T-helper 17 cell (primary cell): ENCODE data around the gene GNB1L. TPM values are rescaled to one million over a fixed set of nuclear protein-coding genes. Genes with fewer than 3 reads are reported as not detected.
"Not testable (repeated sequence)": the region's sequence is repeated elsewhere in the genome, so short reads cannot be mapped to it uniquely, and the experiment has no call there.

ENCODE experiments used
- ATAC-seq: fragments of 150-1000 bp; cut with Tn5 transposase; 2 replicates; pipeline ENCODE4 v1.10.0; 2021; ENCODE audit warnings: mild to moderate bottlenecking, moderate library complexity
- DNase-seq, 3 donors: peaks; one replicate each; pipeline versions ENCODE4 v3.0.0 to v3.0.0-alpha.2; 2020 to 2021
- H3K9me3 ChIP-seq: one replicate; pipeline ENCODE4 v1.7.0; 2013; ENCODE audit warnings: low read length, mild to moderate bottlenecking; ENCODE audit not compliant: control insufficient read depth, poor library complexity, severe bottlenecking
- H3K27ac Mint-ChIP-seq: one replicate; pipeline ENCODE4 v1.8.0; 2022; ENCODE audit warnings: mild to moderate bottlenecking, moderate library complexity, mixed read lengths
- H3K27me3 Mint-ChIP-seq: one replicate; pipeline ENCODE4 v1.8.0; 2022; ENCODE audit warnings: mixed read lengths
- H3K36me3 Mint-ChIP-seq: one replicate; pipeline ENCODE4 v1.8.0; 2022; ENCODE audit warnings: low read depth, mixed read lengths
- H3K4me1 Mint-ChIP-seq: one replicate; pipeline ENCODE4 v1.8.0; 2022; ENCODE audit warnings: mild to moderate bottlenecking, mixed read lengths
- H3K4me3 Mint-ChIP-seq: one replicate; pipeline ENCODE4 v1.8.0; 2022; ENCODE audit warnings: mild to moderate bottlenecking, moderate library complexity, mixed read lengths
- total RNA-seq, 4 donors: library from RNA in 2 of 4; stranded (reverse) in 2 of 4; gene quantifications; one replicate each; pipeline ENCODE4 v1.2.3 and lab custom pipeline; 2022 to 2026

The GNB1L gene
- total RNA-seq, 2 donors from 2014 or later: 5.0 to 6.2 TPM

DNA sequence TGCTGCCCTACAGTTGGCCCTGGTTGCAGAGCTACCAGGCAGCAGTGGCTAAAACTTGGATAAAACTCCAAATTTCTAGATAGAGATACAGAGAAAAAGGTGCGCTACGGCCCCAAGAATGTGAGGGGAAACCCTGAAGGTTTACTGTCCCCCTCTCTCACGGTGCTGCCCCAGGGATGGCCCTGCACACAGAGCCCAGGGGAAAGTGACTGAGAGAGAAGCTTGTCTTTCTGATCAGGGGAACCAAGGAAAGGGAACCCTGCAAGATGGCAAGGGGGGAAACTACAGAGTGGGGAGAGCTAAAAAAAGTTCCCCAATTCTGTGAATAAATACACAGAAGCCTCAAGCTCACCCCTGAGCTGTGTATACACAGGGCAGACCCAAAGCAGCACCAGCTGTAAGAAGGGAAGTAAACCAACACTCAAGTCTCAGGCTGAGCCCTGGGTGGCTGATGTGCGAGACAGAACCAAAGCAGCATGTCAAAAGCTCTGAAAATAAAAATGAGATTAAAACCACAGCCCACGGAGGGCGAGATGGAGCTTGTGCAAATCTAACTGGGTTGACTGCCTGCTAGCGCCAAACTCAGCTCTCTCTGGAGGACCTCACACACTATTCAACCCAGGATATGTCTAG lies 22.1 kb downstream of the GNB1L start:
- Mint-ChIP-seq H3K27ac (no peak overlapping the region), H3K4me1 (peaks cover 16% of the 10 kb centered on the region), H3K4me3 (no peak overlapping the region), H3K27me3 (no peaks in the 10 kb centered on the region), H3K36me3 (no peaks in the 10 kb centered on the region)
- H3K9me3 ChIP-seq: no peaks in the 10 kb centered on the region
- no peak for DNase-seq
- ATAC-seq: no peak

DNA sequence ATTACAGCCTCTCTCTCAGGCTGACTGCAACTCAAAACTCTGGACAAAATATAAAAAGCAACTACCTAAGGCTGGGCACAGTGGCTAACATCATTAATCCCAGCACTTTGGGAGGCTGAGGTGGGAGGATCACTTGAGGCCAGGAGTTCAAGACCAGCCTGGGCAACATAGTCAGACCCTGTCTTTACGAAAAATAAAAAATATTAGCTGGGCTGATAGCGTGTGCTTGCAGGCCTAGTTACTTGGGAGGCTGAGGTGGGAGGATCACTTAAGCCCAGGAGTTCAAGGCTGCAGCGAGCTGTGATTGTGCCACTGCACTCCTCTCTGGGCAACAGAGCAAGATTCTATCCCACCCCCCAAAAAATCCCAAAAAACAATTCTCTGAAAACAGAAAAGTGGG lies 22.7 kb downstream of the GNB1L start:
- not testable (repeated sequence) for H3K27ac Mint-ChIP-seq, DNase-seq, H3K27me3 Mint-ChIP-seq, H3K4me3 Mint-ChIP-seq, ATAC-seq, H3K36me3 Mint-ChIP-seq, H3K9me3 ChIP-seq
- H3K4me1 Mint-ChIP-seq: peaks cover 16% of the 10 kb centered on the region

DNA sequence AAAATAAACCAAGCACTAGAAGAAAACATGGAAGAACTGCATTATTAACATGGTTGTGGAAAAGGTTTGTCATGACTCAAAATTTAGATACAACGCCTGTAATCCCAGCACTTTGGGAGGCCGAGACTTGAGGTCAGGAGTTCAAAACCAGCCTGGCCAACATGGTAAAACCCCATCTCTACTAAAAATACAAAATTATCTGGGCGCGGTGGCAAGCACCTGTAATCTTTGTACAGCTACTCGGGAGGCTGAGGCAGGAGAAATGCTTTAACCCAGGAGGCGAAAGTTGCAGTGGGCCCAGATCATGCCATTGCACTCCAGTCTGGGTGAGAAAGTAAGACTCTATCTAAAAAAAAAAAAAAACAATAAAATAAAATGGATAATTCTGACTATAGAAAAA lies 23.7 kb downstream of the GNB1L start:
- Mint-ChIP-seq H3K27ac (no peak overlapping the region), H3K36me3 (peaks cover 2% of the 10 kb centered on the region), H3K27me3 (no peaks in the 10 kb centered on the region), H3K4me3 (no peak overlapping the region), H3K4me1 (peaks cover 12% of the 10 kb centered on the region)
- DNase-seq (no peak), ATAC-seq (no peak)
- H3K9me3 ChIP-seq: no peaks in the 10 kb centered on the region

DNA sequence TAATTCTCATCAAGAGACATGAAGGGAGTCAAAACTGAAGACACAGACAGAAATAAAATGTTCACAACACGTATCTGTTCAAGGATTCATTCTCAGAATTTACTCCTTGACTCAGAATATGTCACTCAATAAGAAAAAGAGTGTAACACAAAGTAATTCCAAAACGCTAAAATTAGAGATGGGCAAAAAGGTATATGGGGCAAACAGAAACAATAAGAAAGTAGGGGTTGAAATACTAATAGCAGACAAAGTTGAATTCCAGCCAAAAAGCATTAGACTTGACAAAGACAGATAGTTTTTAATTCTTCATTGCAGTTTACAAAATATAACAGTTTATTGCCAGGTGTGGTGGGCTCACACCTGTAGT lies 26.7 kb downstream of the GNB1L start:
- Mint-ChIP-seq H3K27me3 (no peaks in the 10 kb centered on the region), H3K36me3 (peaks cover 2% of the 10 kb centered on the region), H3K27ac (no peak overlapping the region), H3K4me3 (no peak overlapping the region), H3K4me1 (peaks cover 6% of the 10 kb centered on the region)
- no peak for ATAC-seq
- DNase-seq: no peak
- H3K9me3 ChIP-seq: no peaks in the 10 kb centered on the region

DNA sequence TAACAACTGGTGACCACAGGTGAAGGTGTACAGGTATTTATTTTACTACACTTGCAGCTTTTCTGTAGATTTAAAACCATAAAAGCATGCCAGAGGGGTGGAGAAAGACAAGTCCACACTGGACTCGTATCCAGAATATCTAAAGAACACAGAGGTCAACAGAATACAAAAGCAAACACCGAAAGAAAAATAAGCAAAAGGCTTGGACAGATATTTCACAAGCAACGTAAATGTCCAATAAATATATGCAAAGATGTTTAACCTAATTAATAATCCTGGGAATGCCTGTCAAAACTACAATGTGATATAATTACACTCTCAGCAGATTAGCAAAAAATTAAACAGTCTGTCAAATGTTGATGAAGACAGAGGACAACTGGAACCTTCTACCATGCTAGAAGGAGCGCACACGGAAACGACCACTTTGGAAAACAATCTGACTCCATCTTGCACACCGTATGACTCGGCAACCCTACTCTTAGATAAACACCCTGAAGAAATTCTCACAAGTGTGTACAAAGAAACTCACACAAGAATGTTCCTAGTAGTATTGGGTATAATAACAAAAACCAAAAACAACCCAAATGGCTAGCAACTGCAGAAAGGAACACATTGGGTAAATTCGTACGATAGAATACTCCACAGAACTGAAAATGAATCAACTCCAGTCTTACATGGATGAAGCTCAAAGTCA lies 27.2 kb downstream of the GNB1L start:
- no peaks in the 10 kb centered on the region for H3K9me3 ChIP-seq
- Mint-ChIP-seq H3K27me3 (no peaks in the 10 kb centered on the region), H3K27ac (no peak overlapping the region), H3K4me1 (peaks cover 6% of the 10 kb centered on the region), H3K36me3 (peaks cover 2% of the 10 kb centered on the region), H3K4me3 (no peak overlapping the region)
- no peak for ATAC-seq
- DNase-seq: no peak

DNA sequence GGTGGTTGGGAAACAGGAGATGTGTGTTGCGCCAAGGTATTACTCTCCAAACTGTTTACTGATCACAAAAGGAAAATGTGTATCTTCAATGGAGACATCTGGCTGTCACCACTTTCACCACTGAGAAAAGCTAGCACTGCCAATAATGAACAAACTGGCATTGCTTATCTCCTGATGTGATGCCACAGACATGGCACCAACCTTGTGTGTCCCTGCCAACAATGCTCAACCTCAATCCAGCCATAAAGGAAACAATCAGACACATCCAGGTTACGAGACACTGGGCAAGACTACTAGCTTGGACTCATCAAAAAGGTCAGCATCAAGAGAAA lies 28.1 kb downstream of the GNB1L start:
- no peak for DNase-seq
- H3K4me3 Mint-ChIP-seq: no peak overlapping the region
- ATAC-seq: no peak
- H3K9me3 ChIP-seq: no peaks in the 10 kb centered on the region
- H3K36me3 Mint-ChIP-seq: peaks cover 2% of the 10 kb centered on the region
- no peaks in the 10 kb centered on the region for H3K27me3 Mint-ChIP-seq
- H3K27ac Mint-ChIP-seq: no peak overlapping the region
- peaks cover 6% of the 10 kb centered on the region for H3K4me1 Mint-ChIP-seq

DNA sequence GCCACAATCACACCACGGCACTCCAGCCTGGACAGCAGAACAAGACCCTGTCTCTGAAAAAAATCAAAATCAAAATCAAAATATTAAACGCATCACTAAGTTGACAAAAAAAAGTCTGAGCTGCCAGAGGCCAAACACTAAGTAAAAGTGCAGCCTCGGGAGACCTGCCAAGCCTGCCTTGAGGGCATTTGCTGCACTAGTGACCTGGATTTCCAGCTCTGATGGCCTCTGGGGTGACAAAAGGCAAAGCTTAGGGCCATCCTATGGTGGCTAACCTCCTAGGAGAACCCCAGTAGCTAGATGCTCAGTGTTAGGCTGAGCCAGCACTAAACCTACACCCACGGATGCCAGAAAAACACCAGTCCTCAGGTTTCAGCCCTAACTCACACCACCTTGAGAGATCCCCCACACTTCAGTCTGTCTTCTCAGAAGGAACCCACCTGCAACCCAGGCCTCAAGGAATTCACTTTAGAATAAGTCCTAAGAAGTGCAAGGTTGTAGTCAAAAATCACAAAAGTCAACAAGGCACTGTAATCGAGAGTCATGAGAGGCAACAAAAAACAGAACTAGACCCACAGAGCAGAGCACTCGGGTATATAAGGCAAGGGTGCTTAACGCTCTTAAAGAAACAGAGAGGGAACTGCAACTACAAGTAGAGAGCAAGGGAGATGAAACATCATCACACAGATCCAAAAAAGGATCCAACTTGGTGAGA lies 28.6 kb downstream of the GNB1L start:
- ATAC-seq (no peak), DNase-seq (no peak)
- no peaks in the 10 kb centered on the region for H3K9me3 ChIP-seq

DNA sequence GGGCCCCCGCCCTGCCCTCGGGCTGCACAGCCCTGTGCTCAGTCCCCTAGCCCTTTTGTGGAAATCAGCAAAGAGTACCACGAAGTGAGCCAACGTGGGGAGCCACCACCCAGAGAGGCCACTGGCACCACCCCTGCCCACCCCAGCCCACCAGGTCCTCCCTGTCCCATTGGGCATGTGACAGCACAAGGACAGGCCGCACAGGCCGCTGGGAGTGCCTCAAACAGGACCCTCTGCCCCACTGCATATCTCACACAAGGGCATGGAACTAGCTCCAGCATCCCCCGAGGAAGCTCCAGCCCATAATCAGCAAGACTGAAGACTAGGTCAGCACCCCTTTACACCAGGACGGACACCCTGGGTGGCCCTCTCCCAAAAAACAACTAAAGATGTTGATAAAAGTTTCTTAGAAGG lies 29.7 kb downstream of the GNB1L start:
- H3K4me3 Mint-ChIP-seq: no peak overlapping the region
- H3K27ac Mint-ChIP-seq: no peak overlapping the region
- H3K4me1 Mint-ChIP-seq: peaks cover 6% of the 10 kb centered on the region

More for the DNA sequence above, 28.6 kb downstream of the GNB1L start:
- Mint-ChIP-seq H3K27ac (no peak overlapping the region), H3K36me3 (peaks cover 2% of the 10 kb centered on the region), H3K4me3 (no peak overlapping the region), H3K27me3 (no peaks in the 10 kb centered on the region), H3K4me1 (peaks cover 6% of the 10 kb centered on the region)

DNA sequence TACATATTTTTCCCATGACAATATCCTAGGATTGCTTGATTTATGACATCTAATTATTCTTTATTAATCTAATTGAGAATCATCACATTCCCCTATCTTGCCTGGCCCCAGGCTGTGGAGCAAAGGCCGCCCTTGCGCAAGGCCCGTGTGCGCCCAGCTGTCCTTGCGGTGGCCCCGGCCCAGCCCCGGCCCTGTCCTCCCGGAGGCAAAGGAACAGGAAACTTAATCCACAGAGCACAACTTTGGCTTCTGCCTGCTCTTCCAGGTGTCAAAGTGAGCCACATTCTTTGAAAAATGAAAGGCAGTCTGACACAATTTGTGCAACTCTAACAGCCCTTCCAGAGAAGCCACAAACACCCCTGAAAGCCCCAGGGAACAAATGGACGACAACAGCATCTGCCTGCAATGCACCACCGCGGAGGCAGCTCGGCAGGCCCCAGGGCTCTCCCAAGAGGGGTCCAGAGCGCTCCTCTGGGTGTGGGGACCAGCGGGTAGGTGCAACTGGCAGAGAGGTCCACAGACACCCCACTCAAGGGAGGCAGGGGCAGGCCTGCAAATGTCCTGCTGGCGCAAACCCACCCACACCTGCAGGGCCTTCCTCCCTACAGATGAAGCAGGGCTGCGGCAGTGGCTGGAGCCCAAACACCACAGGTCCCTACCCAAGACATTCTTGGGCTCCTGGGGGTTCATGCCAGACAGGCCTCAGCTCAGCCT lies 30.3 kb downstream of the GNB1L start:
- no peak overlapping the region for H3K4me3 Mint-ChIP-seq
- DNase-seq (no peak), ATAC-seq (no peak)
- no peak overlapping the region for H3K27ac Mint-ChIP-seq
- H3K36me3 Mint-ChIP-seq: peaks cover 2% of the 10 kb centered on the region
- H3K9me3 ChIP-seq: no peaks in the 10 kb centered on the region
- no peaks in the 10 kb centered on the region for H3K27me3 Mint-ChIP-seq
- H3K4me1 Mint-ChIP-seq: peaks cover 6% of the 10 kb centered on the region

More for the DNA sequence above, 29.7 kb downstream of the GNB1L start:
- Mint-ChIP-seq H3K27me3 (no peaks in the 10 kb centered on the region), H3K36me3 (peaks cover 2% of the 10 kb centered on the region)
- ATAC-seq: no peak
- no peaks in the 10 kb centered on the region for H3K9me3 ChIP-seq
- DNase-seq: no peak

DNA sequence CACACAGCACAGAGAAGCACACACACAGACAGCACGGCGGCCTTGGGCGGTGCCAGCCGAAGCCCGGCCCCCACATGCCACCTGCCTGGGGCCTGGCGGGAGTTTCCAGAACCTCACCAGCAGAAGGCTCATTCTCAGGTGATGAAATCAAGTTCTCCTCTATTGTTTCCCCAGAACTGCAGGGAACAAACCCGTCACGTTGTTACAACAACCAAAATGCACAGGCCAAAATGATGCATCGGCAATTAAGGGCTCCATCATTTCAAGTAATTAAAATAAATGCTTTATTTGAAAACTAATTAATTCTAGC lies 30.8 kb downstream of the GNB1L start:
- Mint-ChIP-seq H3K4me1 (peaks cover 6% of the 10 kb centered on the region), H3K27ac (no peak overlapping the region), H3K27me3 (no peaks in the 10 kb centered on the region), H3K4me3 (no peak overlapping the region), H3K36me3 (peaks cover 5% of the 10 kb centered on the region)
- DNase-seq: no peak
- no peak for ATAC-seq
- H3K9me3 ChIP-seq: no peaks in the 10 kb centered on the region

DNA sequence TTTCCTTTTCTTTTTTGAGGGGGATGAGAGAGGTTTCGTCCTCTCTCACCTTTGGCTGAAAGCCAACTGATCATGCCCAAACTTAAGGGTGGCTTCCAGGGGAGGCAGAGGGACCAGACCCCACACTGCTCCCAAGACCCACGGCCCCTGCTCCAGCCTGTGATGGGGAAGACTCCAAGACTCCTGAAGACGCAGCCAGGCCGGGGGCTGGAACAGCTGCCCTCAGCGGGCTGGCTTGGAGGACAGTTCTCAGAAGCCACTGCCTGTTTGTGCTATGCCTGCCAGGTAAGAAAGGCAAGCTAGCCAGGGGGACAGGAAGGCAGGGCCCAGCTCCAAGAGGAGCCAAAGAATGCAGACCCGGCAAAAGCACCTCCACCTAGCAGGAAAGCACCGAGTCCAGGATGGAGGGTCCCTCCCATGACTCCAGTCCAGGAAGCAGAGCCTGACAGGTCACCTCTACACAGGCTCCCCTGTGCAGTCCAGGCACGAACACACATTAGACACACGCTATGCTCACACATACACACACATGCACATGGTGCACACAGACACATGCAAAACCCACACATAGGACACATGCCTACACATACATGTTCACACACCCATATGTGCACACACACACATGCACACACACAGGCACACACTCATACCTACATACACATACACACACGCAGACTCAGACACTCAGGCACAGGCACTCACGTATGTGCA lies 31.3 kb downstream of the GNB1L start:
- Mint-ChIP-seq H3K36me3 (peaks cover 5% of the 10 kb centered on the region), H3K4me1 (peaks cover 6% of the 10 kb centered on the region), H3K4me3 (no peak overlapping the region), H3K27ac (no peak overlapping the region), H3K27me3 (no peaks in the 10 kb centered on the region)
- no peak for ATAC-seq
- H3K9me3 ChIP-seq: no peaks in the 10 kb centered on the region
- no peak for DNase-seq

DNA sequence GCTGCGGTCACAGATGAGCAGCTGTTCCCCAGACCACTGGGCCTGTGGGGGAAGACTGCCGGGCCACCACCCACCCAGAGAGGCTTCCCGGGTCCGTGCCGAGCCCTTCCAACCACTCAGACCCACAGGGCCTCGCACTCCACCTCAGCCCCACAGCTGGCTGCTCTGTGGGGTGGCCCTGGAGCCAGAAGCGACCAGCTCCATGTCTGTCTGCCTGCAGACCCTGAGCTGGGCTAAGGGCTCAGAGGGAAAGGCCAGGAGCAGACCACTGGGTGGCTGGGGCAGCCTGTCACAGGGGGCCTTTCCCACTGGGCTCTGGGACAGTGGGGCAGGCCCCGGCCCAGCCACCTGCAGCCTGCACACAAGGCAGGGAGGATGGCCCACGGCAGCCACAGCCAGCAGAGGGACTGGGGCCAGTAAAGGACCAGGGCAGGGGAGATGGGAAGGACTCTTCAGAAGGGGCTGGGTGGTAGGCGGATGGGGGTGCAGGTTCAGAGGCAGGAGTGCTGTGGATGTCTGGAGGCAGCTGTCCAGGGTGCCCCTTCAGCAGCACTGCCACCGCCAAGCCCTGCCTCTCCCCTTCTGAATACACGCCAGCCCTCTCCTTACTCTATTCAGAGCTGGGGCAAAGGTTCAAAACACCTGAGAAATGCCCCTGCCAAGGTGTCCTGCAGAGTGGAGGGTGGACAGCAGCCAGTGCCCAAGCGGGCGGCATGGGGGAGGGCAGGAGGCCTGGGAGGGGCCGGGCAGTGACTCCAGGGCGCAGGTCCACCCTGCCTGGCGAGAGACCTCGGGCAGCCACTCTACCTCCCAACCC lies 32.2 kb downstream of the GNB1L start:
- peaks cover 5% of the 10 kb centered on the region for H3K36me3 Mint-ChIP-seq
- no peaks in the 10 kb centered on the region for H3K9me3 ChIP-seq
- peak in 1 of 3 donors; percentile 1 for DNase-seq

More for the DNA sequence above, 32.2 kb downstream of the GNB1L start:
- Mint-ChIP-seq H3K4me1 (peaks cover 6% of the 10 kb centered on the region), H3K27me3 (no peaks in the 10 kb centered on the region), H3K4me3 (no peak overlapping the region), H3K27ac (no peak overlapping the region)
- no peak for ATAC-seq
